Measurements from ENCODE around the gene CD320.
"Not testable (repeated sequence)": the region's sequence is repeated elsewhere in the genome, so short reads cannot be mapped to it uniquely, and the experiment has no call there.

CD320 gene

DNA sequence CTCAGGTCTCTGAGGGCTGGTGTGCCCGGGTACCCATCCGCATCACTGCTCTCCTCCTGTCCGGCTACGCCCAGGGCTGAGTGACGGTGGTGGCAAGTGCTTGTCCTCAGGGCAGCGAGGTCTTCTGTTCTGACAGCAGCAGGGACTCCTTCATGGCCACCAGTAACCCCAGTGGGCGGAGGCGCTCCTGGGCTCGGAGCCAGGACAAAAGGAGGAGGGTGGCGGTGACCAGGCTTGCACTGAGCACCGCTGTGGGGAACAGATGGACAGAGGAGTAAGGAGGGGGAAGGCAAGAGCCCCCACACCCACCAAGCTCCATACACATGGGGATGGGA is 5.8 kb downstream of the CD320 start:
- no peak for FAIRE-seq
- DNase-seq (ENCODE audit: insufficient read length) = no peak

DNA sequence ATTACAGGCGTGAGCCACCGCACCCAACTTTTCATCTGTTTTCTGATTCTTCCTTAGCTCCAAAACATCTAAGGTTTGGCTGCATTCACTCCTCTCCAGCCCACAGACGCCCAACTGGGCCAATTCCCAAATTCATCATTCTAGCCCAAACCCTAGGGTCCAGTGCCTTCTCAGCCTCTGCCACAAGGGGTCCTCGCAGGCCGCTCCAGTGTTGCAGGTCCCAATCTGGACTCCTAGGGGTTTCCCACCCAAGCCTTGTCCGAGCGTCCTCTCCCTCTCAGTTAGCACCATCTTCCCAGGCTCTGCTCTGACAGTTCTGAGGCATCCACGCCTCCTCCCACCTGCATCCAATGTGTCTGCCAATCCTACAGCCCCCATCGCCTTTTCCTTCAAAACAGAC is 16.8 kb downstream of the CD320 start:
- DNase-seq (ENCODE audit: insufficient read length); FAIRE-seq: not testable (repeated sequence)

More for the DNA sequence above, 5.8 kb downstream of the CD320 start:
- TF ChIP-seq POLR2AphosphoS5 (IDR thresholded peaks at IDR 0.05; ENCODE audit: low read depth, low read length) (no peak), TAF1 (IDR thresholded peaks at IDR 0.05; ENCODE audit: borderline replicate concordance, low read depth, low read length) (no peak), POLR2A (IDR thresholded peaks at IDR 0.05; ENCODE audit: low read depth, low read length) (no peak)

GRCh38 chr19:8276508-8276907 is 31.6 kb downstream of the CD320 start:
- not testable (repeated sequence) for DNase-seq (ENCODE audit: insufficient read length)
- FAIRE-seq = peak; percentile 84

GRCh38 chr19:8269724-8270123 is 38.4 kb downstream of the CD320 start:
- FAIRE-seq = no peak
- TF ChIP-seq TAF1 (IDR thresholded peaks at IDR 0.05; ENCODE audit: borderline replicate concordance, low read depth, low read length) (no peak), POLR2AphosphoS5 (IDR thresholded peaks at IDR 0.05; ENCODE audit: low read depth, low read length) (no peak), POLR2A (IDR thresholded peaks at IDR 0.05; ENCODE audit: low read depth, low read length) (no peak)

DNA sequence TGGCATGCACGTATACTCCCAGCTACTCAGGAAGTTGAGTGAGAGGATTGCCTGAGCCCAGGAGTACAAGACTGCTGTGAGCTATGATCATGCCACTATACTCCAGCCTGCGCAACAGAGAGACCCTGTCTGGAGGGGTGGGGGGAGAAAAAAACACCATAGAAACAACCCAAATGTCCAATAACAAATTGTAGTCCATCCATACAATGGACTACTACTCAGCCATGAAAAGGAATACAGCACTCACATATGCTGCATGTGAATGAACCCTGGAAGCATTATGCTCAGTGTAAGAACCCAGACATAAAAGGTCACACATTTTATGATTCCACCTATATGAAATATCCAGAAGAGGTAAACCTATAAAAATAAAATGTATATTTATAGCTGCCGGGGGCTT is 42.3 kb downstream of the CD320 start:
- FAIRE-seq (no peak), DNase-seq (ENCODE audit: insufficient read length) (no peak)
- TF ChIP-seq POLR2AphosphoS5 (IDR thresholded peaks at IDR 0.05; ENCODE audit: low read depth, low read length) = no peak
- no peak for TF ChIP-seq TAF1 (IDR thresholded peaks at IDR 0.05; ENCODE audit: borderline replicate concordance, low read depth, low read length)
- no peak for TF ChIP-seq POLR2A (IDR thresholded peaks at IDR 0.05; ENCODE audit: low read depth, low read length)

More at GRCh38 chr19:8269724-8270123, 38.4 kb downstream of the CD320 start:
- no peak for DNase-seq (ENCODE audit: insufficient read length)

DNA sequence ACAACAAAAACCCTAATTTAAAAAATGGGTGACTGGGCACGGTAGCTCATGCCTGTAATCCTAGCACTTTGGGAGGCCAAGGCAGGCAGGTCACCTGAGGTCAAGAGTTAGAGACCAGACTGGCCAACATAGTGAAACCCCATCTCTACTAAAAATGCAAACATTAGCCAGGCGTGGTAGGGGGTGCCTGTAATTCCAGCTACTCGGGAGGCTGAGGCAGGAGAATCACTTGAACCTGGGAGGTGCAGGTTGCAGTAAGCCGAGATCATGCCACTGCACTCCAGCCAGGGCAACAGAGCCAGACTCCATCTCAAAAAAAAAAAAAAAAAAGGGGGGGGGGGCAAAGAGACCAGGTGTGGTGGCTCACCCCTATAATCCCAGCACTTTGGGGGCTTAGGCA is 43.9 kb downstream of the CD320 start:
- not testable (repeated sequence) for FAIRE-seq; DNase-seq (ENCODE audit: insufficient read length)

GRCh38 chr19:8262431-8262830 is 45.7 kb downstream of the CD320 start:
- DNase-seq (ENCODE audit: insufficient read length) (no peak), FAIRE-seq (no peak)
- TF ChIP-seq POLR2AphosphoS5 (IDR thresholded peaks at IDR 0.05; ENCODE audit: low read depth, low read length) (no peak), POLR2A (IDR thresholded peaks at IDR 0.05; ENCODE audit: low read depth, low read length) (no peak), TAF1 (IDR thresholded peaks at IDR 0.05; ENCODE audit: borderline replicate concordance, low read depth, low read length) (no peak)

- no peak for FAIRE-seq
- TF ChIP-seq TAF1 (IDR thresholded peaks at IDR 0.05; ENCODE audit: borderline replicate concordance, low read depth, low read length) (no peak), POLR2AphosphoS5 (IDR thresholded peaks at IDR 0.05; ENCODE audit: low read depth, low read length) (no peak), POLR2A (IDR thresholded peaks at IDR 0.05; ENCODE audit: low read depth, low read length) (no peak)
These were observed 46.3 kb downstream of the CD320 start for GRCh38 chr19:8261881-8262280.

DNA sequence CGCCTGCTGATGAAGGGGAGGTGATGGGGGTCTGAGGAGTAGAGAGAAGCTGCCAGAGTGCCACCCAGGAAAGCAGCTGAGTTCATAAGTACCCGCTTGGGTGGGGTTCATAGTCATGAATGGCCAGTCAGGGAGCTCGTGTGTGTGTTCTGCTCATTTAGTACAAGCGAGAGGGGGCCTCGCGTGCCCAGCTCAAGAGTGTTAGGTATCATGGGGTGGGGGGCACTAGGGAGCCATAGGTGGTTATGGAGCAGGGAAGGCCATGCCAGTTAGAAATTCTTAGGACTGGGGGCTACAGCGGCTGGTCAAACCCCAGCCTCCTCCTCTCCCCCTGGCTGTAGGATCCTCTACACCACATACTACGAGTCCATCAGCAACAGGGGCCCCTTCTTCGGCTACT is 46.8 kb downstream of the CD320 start:
- FAIRE-seq = no peak
- TF ChIP-seq POLR2AphosphoS5 (IDR thresholded peaks at IDR 0.05; ENCODE audit: low read depth, low read length) = no peak
- no peak for TF ChIP-seq TAF1 (IDR thresholded peaks at IDR 0.05; ENCODE audit: borderline replicate concordance, low read depth, low read length)
- TF ChIP-seq POLR2A (IDR thresholded peaks at IDR 0.05; ENCODE audit: low read depth, low read length) = no peak
- no peak for DNase-seq (ENCODE audit: insufficient read length)

More at GRCh38 chr19:8261881-8262280, 46.3 kb downstream of the CD320 start:
- DNase-seq (ENCODE audit: insufficient read length) = no peak

DNA sequence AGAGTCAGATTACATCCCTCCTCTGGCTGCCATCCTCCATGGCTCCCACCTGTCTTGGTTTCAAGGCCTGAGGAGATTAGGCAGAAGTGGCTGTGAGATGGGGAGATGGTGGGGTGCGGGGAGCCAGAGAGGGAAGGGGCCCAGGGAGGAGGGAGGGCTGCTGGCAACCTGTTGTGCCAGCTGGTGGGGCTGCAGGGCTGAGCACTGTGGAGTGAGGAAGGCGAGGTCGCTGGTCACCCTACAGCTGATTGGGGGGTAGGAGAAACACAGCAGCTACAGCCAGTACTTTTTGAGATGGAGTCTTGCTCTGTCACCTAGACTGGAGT is 48.3 kb downstream of the CD320 start:
- FAIRE-seq (no peak), DNase-seq (ENCODE audit: insufficient read length) (no peak)
- TF ChIP-seq POLR2AphosphoS5 (IDR thresholded peaks at IDR 0.05; ENCODE audit: low read depth, low read length) (no peak), POLR2A (IDR thresholded peaks at IDR 0.05; ENCODE audit: low read depth, low read length) (no peak), TAF1 (IDR thresholded peaks at IDR 0.05; ENCODE audit: borderline replicate concordance, low read depth, low read length) (no peak)

DNA sequence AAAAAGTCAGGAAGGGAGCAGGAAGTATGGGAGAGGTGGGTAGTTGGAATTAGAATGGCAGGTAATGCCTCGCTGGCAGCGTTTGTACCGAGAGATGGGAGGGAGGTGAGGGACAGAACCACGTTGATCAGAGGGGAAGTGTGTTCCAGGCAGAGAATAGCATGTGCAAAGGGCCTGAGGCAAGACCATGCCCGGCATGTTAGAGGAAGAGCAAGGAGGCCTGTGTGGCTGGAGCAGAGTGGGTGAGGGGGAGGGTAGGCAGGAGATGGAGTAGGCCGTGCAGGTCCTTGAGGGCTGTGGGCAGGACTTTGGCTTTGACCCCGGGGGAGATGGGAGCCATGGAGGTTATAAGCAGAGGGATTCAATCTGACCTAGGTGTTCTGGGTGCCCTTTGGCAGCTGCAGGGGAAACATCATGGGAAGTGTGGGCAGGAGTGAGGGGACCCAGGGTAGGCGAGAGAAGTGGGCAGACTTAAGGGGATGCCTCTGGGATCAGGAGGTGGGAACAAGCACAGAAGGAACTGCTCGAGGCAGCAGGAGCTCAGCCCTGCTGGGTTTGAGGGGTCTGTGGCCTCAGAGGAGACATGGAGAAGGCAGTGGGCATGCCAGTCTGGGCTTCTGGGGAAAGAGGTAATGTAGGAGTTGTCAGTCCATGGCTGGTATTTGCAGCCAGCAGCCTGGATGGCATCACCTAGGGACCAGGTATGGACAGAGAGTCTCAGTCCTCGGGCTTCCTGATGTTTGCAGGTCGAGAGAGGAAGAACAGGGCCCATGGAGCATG is 48.8 kb downstream of the CD320 start:
- TF ChIP-seq TAF1 (IDR thresholded peaks at IDR 0.05; ENCODE audit: borderline replicate concordance, low read depth, low read length) (no peak), POLR2AphosphoS5 (IDR thresholded peaks at IDR 0.05; ENCODE audit: low read depth, low read length) (no peak), POLR2A (IDR thresholded peaks at IDR 0.05; ENCODE audit: low read depth, low read length) (no peak)
- no peak for FAIRE-seq
- no peak for DNase-seq (ENCODE audit: insufficient read length)

- no peak for TF ChIP-seq TAF1 (IDR thresholded peaks at IDR 0.05; ENCODE audit: borderline replicate concordance, low read depth, low read length)
- TF ChIP-seq POLR2AphosphoS5 (IDR thresholded peaks at IDR 0.05; ENCODE audit: low read depth, low read length) = no peak
- TF ChIP-seq POLR2A (IDR thresholded peaks at IDR 0.05; ENCODE audit: low read depth, low read length) = no peak
- DNase-seq (ENCODE audit: insufficient read length) (no peak), FAIRE-seq (no peak)
These were observed 51.1 kb downstream of the CD320 start for GRCh38 chr19:8257052-8257443.
